Measurements from ENCODE around the gene PLAGL2. TPM values are rescaled to one million over a fixed set of nuclear protein-coding genes. Genes with fewer than 3 reads are reported as not detected.

Gene PLAGL2
- total RNA-seq, 2 experiments from 2014 or later = 15.6 to 16.9 TPM

DNA sequence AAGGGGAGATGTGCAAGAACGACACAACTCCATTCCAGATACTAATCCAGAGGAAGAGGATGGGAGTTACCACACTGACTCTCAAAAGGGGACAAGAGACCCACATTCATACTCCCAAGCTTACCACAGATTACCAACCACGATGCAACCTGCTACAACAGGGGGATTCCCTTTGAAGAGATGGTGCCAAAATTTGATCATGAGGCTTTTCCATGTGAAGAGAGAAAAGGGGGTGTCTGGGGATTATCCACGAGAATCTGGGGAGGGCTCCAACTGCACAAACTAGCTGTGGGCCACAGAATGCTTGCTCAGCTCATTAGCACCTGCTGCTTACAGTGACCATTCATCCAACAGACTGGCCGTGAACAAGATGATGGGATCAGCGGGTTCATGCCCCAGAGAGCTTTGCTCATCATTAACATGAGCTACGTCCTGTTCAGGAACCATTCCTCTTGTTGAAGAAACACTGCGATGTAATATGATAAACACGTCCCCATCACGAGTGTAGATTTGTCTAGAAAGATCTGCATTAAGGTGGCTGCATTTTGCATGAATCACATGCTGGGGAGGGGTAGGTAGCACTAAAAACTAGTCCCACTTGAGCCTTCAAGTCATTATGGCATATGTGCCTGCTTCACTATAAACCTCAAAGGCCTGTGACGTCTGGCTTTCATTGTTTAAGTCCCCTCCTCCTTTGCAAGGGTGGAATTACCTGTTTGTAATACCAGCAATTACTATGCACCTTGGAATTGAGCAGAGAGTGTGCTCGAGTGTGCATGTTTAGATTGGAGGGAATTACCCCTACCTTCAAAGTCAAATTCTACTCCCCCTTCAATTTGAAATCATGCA is 4.0 kb downstream of the PLAGL2 start:
- peak overlapping the region; percentile 47 for H3K4me3 Mint-ChIP-seq
- H3K36me3 Mint-ChIP-seq (ENCODE audit: low read depth) = peaks cover 70% of the 10 kb centered on the region
- peak overlapping the region; percentile 92 for H3K27ac Mint-ChIP-seq
- no peaks in the 10 kb centered on the region for H3K27me3 Mint-ChIP-seq
- ChIA-PET CTCF (no interaction called here), POLR2A (no interaction called here)
- H3K9me3 Mint-ChIP-seq = no peaks in the 10 kb centered on the region
- Histone ChIP-seq H3K4me3 (ENCODE audit: low read length) (no peak overlapping the region), H3K27ac (ENCODE audit: low read depth in 1 of 2, low read length in 2 of 2) (peak overlapping the region in 1 of 2 donors; percentile 17), H3K4me1 (ENCODE audit: insufficient read depth, low read length) (peaks cover 60% of the 10 kb centered on the region), H3K9me3 (ENCODE audit: control insufficient read depth in 1 of 2, insufficient read depth in 1 of 2, low read length in 2 of 2) (no peaks in the 10 kb centered on the region), H3K27me3 (ENCODE audit: control insufficient read depth in 1 of 2, insufficient read depth in 2 of 2, low read length in 2 of 2) (no peaks in the 10 kb centered on the region), H3K36me3 (ENCODE audit: insufficient read depth, low read length) (peaks cover 51% of the 10 kb centered on the region)
- peaks cover 62% of the 10 kb centered on the region for H3K4me1 Mint-ChIP-seq (ENCODE audit: low read depth)
- ATAC-seq (ENCODE audit: poor library complexity) (no peak), DNase-seq (peak in 1 of 14 experiments; percentile 35)
- intact Hi-C loops (cut with DNase I, micrococcal nuclease) = loop anchor here in 1 of 2 experiments (10.0 kb wide), 1 partner anchor 621 kb away; no protein-coding TSS in a partner anchor
- TF ChIP-seq, protein P1, sequence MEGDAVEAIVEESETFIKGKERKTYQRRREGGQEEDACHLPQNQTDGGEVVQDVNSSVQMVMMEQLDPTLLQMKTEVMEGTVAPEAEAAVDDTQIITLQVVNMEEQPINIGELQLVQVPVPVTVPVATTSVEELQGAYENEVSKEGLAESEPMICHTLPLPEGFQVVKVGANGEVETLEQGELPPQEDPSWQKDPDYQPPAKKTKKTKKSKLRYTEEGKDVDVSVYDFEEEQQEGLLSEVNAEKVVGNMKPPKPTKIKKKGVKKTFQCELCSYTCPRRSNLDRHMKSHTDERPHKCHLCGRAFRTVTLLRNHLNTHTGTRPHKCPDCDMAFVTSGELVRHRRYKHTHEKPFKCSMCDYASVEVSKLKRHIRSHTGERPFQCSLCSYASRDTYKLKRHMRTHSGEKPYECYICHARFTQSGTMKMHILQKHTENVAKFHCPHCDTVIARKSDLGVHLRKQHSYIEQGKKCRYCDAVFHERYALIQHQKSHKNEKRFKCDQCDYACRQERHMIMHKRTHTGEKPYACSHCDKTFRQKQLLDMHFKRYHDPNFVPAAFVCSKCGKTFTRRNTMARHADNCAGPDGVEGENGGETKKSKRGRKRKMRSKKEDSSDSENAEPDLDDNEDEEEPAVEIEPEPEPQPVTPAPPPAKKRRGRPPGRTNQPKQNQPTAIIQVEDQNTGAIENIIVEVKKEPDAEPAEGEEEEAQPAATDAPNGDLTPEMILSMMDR (IDR thresholded peaks at IDR 0.05) = no peak

- Mint-ChIP-seq H3K9me3 (no peaks in the 10 kb centered on the region), H3K36me3 (ENCODE audit: low read depth) (peaks cover 79% of the 10 kb centered on the region), H3K4me1 (ENCODE audit: low read depth) (peaks cover 61% of the 10 kb centered on the region), H3K27ac (peak overlapping the region; percentile 92), H3K27me3 (no peaks in the 10 kb centered on the region), H3K4me3 (no peak overlapping the region)
- H3K27me3 ChIP-seq (ENCODE audit: control insufficient read depth in 1 of 2, insufficient read depth in 2 of 2, low read length in 2 of 2) = no peaks in the 10 kb centered on the region
- POLR2A ChIA-PET = interaction anchor here (1.4 kb wide), 1 partner anchor 378 kb away, joined by 3 read pairs; no protein-coding TSS in a partner anchor
- CTCF ChIA-PET = no interaction called here
- DNase-seq = no peak
- H3K4me3 ChIP-seq (ENCODE audit: low read length) = no peak overlapping the region
- no peak overlapping the region for H3K27ac ChIP-seq (ENCODE audit: low read depth in 1 of 2, low read length in 2 of 2)
- TF ChIP-seq, protein P1 (IDR thresholded peaks at IDR 0.05) = no peak
- H3K36me3 ChIP-seq (ENCODE audit: insufficient read depth, low read length) = peaks cover 68% of the 10 kb centered on the region
- no peaks in the 10 kb centered on the region for H3K9me3 ChIP-seq (ENCODE audit: control insufficient read depth in 1 of 2, insufficient read depth in 1 of 2, low read length in 2 of 2)
- H3K4me1 ChIP-seq (ENCODE audit: insufficient read depth, low read length) = peaks cover 49% of the 10 kb centered on the region
- no peak for ATAC-seq (ENCODE audit: poor library complexity)
- intact Hi-C loops (cut with DNase I, micrococcal nuclease) = loop anchor here in 1 of 2 experiments (10.0 kb wide), 1 partner anchor 623 kb away; no protein-coding TSS in a partner anchor
These were observed 5.6 kb downstream of the PLAGL2 start for GRCh38 chr20:32201977-32202363.

DNA sequence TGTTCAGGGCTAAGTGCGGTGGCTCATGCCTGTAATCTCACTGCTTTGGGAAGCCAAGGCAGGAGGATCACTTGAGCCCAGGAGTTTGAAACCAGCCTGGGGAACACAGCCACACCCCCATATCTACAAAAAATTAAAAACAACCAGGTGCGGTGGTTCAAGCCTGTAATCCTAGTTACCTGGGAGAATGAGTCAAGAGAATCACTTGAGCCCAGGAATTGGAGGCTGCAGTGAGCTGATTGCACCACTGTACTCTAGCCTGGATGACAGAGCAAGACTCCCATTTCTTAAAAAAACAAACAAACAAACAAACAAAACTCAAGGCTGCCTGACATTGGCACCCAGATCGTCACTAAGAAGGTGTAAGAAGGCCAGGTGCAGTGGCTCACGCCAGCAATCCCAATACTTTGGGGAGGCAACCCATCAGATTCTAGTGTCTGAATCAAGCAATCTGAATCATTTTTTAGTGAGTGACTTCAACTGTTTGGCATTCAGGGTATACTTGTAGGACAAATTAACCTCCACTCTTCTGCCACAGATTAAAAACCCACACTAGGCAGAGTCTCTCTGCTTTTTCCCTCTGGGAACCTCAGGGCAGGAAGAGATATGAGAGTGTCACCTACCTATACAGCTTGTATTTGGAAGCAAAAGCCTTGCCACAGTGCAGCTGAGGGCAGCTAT is 6.1 kb downstream of the PLAGL2 start:
- DNase-seq (no peak), ATAC-seq (ENCODE audit: poor library complexity) (no peak)
- ChIA-PET CTCF (no interaction called here), POLR2A (interaction anchor here (1.4 kb wide), 1 partner anchor 379 kb away, joined by 3 read pairs; no protein-coding TSS in a partner anchor)
- peaks cover 44% of the 10 kb centered on the region for H3K4me1 ChIP-seq (ENCODE audit: insufficient read depth, low read length)
- intact Hi-C loops (cut with DNase I, micrococcal nuclease) = loop anchor here in 1 of 2 experiments (10.0 kb wide), 1 partner anchor 623 kb away; no protein-coding TSS in a partner anchor
- H3K9me3 ChIP-seq (ENCODE audit: control insufficient read depth in 1 of 2, insufficient read depth in 1 of 2, low read length in 2 of 2) = no peaks in the 10 kb centered on the region
- Mint-ChIP-seq H3K9me3 (no peaks in the 10 kb centered on the region), H3K27ac (no peak overlapping the region), H3K27me3 (no peaks in the 10 kb centered on the region), H3K4me3 (no peak overlapping the region), H3K4me1 (ENCODE audit: low read depth) (peaks cover 56% of the 10 kb centered on the region), H3K36me3 (ENCODE audit: low read depth) (peaks cover 79% of the 10 kb centered on the region)
- no peak overlapping the region for H3K27ac ChIP-seq (ENCODE audit: low read depth in 1 of 2, low read length in 2 of 2)
- H3K4me3 ChIP-seq (ENCODE audit: low read length) = no peak overlapping the region
- H3K27me3 ChIP-seq (ENCODE audit: control insufficient read depth in 1 of 2, insufficient read depth in 2 of 2, low read length in 2 of 2) = no peaks in the 10 kb centered on the region
- H3K36me3 ChIP-seq (ENCODE audit: insufficient read depth, low read length) = peaks cover 72% of the 10 kb centered on the region
- TF ChIP-seq, protein P1 (IDR thresholded peaks at IDR 0.05) = no peak

Measured in CD4-positive, alpha-beta T cell (primary cell).